Stimulated activated CD4-positive, alpha-beta T cell treated with anti-CD3 and anti-CD28 coated beads, Interleukin-1b, Interleukin-23, amount 100 ng/mL, for 48 hours (primary cell): ENCODE results near the gene PRPH.

ENCODE experiments used
- DNase-seq: peaks from one replicate; pipeline ENCODE4 v3.0.0-alpha.2; 2020

PRPH gene

DNA sequence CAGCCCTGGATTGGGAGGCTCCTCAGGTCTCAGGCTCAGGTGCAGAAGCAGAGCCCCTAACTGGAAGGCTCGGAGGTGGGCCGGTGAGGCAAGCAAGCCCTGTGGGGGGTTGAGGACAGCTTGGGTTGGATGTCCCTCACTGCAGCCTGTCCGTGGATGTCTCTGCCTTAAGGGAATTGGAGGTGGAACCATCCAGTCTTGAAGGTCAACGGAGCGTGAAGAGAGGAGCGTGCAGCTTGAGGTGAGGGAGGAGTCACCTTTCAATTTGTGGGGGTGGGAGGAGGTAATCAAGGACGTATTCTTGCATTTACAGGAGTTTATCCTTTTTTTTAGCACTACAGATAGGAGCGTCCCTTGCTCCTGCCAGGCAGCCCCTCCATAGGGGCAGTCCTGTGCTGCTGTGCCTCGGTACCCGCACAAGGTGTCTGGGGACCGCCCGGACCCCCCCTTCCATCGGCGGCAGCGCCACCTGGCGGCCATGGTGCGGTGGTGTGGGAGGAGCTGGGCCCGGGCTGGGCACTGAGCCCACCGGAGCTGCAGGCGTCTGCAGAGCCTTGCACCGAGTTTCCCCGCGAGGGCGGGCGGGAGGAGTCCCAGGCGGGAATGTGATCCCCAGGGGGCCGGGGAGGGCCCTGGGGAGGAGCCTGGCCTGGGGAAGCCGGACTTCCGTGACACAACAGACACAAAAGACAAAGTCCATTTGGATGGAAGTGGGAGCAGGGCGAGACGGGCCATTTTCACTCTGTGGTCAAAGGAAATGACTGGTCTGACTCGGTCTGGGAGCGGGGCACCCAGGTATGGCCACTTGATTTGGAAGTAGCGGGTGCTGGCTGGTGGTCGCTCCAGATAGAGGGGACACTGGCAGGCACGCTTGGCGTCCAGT is 52.6 kb downstream of the PRPH start:
- peak; percentile 71 for DNase-seq
